GM19463 (cell line): Measurements from ENCODE around the gene MEFV.
A peak's percentile ranks its signal among the peaks of the same experiment; 100 is the strongest.

Source experiments
- ATAC-seq: cut with Tn5 transposase; IDR thresholded peaks from one replicate; pipeline ENCODE4 v1.9.1; 2021; ENCODE audit warnings: mild to moderate bottlenecking, moderate library complexity; ENCODE audit not compliant: unreplicated experiment

The MEFV gene

GRCh38 chr16:3268294-3268693 lies 11.9 kb upstream of the MEFV start:
- no peak for ATAC-seq

GRCh38 chr16:3266873-3267537 lies 10.6 kb upstream of the MEFV start:
- no peak for ATAC-seq

DNA sequence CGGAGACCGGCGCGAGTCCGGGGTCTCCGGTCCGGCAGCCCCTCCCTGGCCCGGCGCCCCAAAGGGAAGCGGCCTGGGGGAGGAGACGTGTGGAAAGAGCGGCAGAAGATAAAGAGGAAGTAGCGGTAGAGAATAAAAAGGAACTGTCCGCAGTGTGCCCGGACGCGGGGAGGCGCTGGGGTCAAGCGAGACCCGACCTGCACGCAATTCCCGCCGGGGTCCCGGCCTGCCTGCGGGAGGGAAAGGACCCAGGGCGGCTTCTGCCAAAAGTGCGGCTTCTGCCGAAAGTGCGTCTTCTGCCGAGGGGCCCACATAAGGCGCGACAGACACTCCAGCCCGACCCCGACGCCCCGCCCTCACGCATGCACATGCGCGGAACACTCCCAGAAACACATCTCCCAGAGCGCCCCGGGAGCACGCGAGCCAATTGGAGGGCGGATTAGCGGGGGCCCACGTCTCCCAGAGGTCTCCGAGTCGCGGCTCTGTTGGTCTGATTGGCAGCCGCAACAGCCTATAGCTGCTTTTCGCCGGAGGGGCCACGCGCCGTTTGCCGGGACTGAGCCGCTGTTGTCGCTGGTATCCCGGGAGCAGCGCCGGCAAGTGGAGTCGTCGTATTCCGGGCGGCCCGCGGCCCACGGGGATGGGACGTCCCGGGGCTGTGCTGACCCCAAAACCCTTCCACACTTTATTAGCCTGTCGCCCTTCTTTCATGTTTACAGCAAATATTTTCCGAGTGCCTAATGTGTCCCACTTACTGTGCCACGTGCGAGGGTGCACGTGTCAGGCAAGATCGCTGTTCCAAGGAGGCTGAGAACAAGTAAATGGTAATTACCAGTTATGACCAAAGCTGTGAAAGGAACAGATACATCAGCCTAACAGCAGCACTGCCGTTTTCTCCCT lies 8.0 kb upstream of the MEFV start:
- peak; percentile 72 for ATAC-seq

GRCh38 chr16:3262517-3262916 lies 6.1 kb upstream of the MEFV start:
- no peak for ATAC-seq

GRCh38 chr16:3259836-3260235 lies 3.4 kb upstream of the MEFV start:
- no peak for ATAC-seq

DNA sequence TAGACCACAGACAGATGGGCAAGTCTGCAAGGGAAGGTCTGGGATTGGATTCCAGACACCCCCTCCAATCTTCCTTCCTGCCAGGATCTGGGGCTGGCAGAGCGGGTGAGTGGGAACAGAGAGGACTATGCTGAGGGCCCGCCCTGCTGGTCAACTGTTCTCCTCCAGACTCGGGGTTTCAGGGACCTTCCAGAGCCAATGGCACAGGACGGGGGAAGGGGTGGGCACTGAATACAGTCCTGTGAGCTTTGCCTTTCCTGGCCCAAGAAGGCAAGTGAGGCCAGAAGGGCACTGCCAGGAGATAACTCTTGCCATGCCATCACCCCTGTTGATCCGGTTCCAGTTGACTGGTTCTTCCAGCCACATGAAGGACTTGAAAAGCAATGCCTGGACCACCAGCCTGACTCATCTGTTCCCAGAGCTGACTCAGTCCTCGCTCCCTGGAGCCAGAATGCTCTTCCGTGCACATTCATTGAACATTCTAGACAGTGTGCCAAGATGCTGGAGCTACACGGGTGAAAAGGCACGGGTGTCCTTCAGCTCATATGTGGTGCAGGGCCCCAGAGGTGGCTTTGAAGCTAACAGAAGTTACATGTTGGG lies 533 bp upstream of the MEFV start:
- ATAC-seq: no peak

- no peak for ATAC-seq
Observed at GRCh38 chr16:3254309-3254708, 2.1 kb downstream of the MEFV start.

- no peak for ATAC-seq
Observed at GRCh38 chr16:3252967-3253366, 3.5 kb downstream of the MEFV start.

GRCh38 chr16:3249451-3249850 lies 7.0 kb downstream of the MEFV start:
- ATAC-seq: no peak

DNA sequence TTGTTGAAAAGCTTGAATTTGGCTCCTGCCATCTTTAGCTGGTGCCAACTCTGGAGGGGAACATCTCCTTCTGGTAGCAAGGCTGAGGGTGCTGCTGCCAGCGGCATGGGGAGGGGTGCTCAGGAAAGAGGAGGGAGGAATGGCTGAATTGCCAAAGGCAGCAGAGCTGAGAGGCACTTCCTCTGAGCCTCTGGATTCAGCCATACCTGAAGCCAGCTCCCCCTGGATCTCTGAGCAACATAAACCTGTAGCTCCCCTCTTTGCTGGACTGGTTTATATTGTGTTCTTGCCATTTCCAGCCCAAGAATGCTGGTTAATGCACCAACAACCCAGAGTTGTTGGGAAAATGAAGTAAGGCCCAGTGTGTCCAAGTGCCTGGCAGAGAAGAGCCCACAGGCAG lies 7.4 kb downstream of the MEFV start:
- no peak for ATAC-seq

DNA sequence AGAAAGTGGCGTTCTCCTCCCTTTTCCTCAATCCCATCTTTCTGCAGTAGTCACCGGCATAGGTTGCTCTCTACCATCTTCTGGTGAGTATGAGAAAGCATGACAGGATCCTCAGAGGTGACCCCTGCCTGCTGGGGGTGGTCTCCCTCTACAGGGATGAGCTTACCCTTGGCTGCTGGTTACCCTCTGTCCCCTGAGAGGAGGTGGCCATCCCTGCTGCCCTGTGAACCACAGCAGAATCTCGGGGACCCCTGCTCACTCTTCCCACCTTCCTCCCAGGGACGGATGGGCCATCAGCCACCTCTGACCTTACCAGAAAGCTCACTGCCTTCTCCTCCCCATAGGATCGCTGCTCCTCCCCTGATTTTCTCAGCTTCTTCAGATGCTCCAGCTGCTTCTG lies 7.8 kb downstream of the MEFV start:
- ATAC-seq: no peak

DNA sequence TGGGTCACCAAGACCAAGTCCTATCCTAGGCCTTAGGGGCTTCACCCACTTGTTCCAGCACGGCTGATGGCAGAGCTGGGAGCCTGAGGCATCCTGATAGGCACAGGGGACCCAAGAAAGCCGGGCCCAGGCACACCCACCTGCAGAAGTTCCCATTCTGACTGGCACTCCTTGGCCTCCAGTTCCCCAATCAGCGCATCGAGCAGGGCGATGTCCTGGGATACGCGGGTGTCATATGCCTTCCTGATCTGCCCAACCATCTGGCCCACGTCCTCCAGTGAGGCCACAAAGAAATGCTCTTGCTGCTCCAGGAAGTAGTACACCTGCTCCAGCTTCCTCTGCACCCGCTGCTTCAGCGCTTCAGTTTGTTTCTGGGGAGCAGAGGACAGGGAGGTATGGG lies 9.6 kb downstream of the MEFV start:
- ATAC-seq: no peak

DNA sequence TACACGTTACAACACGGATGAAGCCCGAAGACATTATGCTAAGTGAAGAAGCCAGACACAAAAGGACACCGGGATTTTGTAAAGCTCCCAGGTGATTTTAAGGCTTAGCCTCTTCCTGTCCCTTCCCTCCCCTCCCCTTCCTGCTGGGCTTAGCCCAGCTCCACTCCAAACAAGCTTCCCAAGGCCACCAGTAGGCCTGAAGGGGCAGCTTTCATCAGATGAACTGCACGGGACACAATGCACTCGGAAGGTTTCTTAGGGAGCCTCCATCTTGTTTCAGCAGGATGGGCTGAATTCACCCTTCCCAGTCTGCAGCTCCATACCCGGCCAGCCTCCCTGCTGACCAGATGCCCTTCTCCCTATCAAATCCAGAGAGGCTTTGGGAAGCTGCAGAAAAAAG lies 10.4 kb downstream of the MEFV start:
- no peak for ATAC-seq

DNA sequence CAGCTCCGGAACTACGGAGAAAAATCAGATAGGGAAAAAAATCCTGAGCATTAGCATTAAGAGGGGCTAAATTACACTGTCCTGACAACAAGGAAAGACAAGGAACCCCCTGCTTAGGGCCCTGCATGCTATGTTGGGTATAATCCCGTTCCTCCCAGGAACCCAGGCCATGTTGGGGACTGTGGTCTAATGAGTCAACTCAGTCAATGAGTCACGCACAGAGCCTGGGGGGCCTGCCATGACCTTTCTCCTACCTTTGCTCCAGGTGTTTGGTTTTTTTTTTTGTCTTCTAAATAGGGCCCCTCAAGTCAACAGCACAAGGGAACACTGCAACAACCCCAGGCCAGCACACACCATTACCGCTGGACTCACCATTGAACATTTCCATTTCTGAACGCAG lies 12.6 kb downstream of the MEFV start:
- ATAC-seq: no peak

DNA sequence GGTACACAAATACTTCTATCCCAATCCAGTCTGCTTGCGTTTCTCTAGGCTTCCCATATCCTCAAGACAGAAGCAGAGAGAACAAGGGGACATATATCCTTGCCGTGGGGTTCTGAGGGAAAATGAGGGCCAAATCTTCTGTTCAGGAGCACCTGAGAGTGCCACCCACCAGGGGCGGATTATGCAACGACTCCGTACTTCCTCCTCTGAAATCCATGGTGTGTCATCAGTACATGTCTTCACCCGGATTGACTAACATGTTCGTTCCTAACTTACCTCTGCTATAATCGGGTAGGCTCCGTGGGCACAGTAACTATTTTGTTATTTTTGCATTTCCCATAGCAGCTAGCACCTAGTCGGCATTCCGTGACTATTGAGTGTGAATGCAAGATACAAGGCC lies 13.7 kb downstream of the MEFV start:
- no peak for ATAC-seq

- no peak for ATAC-seq
Observed at GRCh38 chr16:3241761-3242160, 14.7 kb downstream of the MEFV start.

- ATAC-seq: no peak
Observed at GRCh38 chr16:3235856-3236669, 20.4 kb downstream of the MEFV start.

- peak; percentile 93 for ATAC-seq
Observed at GRCh38 chr16:3234857-3235561, 21.4 kb downstream of the MEFV start, which contains the start of gene ZNF200. Gene ZNF200 (minus strand): TSS chr16:3235158. CDS start chr16:3233755, 1,403 bp downstream.

DNA sequence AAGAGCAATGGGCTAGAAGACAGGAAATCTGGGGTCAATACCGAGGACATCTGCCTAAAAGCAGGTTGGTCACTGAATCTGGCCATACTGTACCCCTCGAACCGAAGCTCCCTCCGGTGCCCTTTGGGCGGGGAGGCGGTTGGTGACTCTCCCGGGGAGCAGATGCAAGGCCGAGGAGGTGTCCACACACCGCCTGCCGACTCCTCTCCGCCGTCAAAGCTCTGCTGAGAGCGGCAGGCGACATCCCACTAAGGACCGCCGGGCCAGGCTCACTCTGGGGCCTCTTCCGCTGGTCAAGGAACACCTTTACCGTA lies 21.9 kb downstream of the MEFV start:
- ATAC-seq: no peak

DNA sequence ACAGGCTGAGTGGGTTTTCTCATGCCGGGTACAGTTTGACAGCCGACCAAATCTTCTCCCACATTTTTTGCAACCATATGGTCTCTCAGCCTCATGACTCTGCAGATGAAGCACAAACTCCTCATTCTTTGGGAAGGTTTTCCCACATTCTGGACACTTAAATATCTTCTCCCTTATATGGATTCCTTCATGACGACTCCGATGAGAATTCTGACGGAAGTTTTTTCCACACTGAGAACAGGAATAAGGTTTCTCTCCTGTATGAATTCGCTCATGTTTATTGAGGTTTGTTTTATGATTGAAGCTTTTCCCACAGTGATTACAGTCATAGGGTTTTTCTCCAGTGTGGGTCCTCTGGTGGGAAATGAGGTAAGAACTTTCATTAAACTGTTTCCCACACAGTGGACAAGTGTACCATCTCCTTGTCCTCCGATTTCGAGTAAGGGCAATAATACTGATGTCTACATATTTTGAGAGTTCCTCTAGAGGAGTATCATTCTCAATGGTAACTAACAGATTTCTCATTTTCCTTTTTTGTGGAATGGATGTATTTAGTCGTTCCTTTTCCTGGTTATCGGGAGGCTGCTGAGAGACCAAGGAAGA lies 32.4 kb downstream of the MEFV start:
- no peak for ATAC-seq
